ENCODE data around the gene SLC25A15.
A peak's percentile ranks its signal among the peaks of the same experiment; 100 is the strongest.

The SLC25A15 gene

GRCh38 chr13:40789275-40790153, at the start of gene SLC25A15:
Gene SLC25A15 (plus strand): TSS chr13:40789611. CDS start chr13:40793227, 3,616 bp downstream.
- no peak for DNase-seq (ENCODE audit: low read depth)

GRCh38 chr13:40749327-40749726, 40.1 kb upstream of the SLC25A15 start:
- DNase-seq (ENCODE audit: low read depth) = no peak

- no peak for DNase-seq (ENCODE audit: low read depth)
Measured at GRCh38 chr13:40755082-40755700, 34.2 kb upstream of the SLC25A15 start.

- DNase-seq (ENCODE audit: low read depth) = no peak
Measured at GRCh38 chr13:40756042-40756441, 33.4 kb upstream of the SLC25A15 start.

- DNase-seq (ENCODE audit: low read depth) = no peak
Measured at GRCh38 chr13:40758811-40759210, 30.6 kb upstream of the SLC25A15 start.

- DNase-seq (ENCODE audit: low read depth) = no peak
Measured at GRCh38 chr13:40762849-40763248, 26.6 kb upstream of the SLC25A15 start.

- DNase-seq (ENCODE audit: low read depth) = no peak
Measured at GRCh38 chr13:40764587-40765403, 24.6 kb upstream of the SLC25A15 start.

- no peak for DNase-seq (ENCODE audit: low read depth)
Measured at GRCh38 chr13:40765602-40766001, 23.8 kb upstream of the SLC25A15 start.

- DNase-seq (ENCODE audit: low read depth) = no peak
Measured at GRCh38 chr13:40769970-40770369, 19.4 kb upstream of the SLC25A15 start.

- no peak for DNase-seq (ENCODE audit: low read depth)
Measured at GRCh38 chr13:40770609-40770933, 18.8 kb upstream of the SLC25A15 start.

- DNase-seq (ENCODE audit: low read depth) = peak; percentile 82
Measured at GRCh38 chr13:40770934-40771618, 18.3 kb upstream of the SLC25A15 start, which contains the start of gene MRPS31. Gene MRPS31 (minus strand): TSS chr13:40771190. CDS start chr13:40771136, 54 bp downstream.

- no peak for DNase-seq (ENCODE audit: low read depth)
Measured at GRCh38 chr13:40772765-40773473, 16.5 kb upstream of the SLC25A15 start.

GRCh38 chr13:40774672-40775071, 14.7 kb upstream of the SLC25A15 start:
- no peak for DNase-seq (ENCODE audit: low read depth)

GRCh38 chr13:40776232-40776631, 13.2 kb upstream of the SLC25A15 start:
- DNase-seq (ENCODE audit: low read depth) = no peak

- no peak for DNase-seq (ENCODE audit: low read depth)
Measured at GRCh38 chr13:40776681-40777165, 12.7 kb upstream of the SLC25A15 start.

- DNase-seq (ENCODE audit: low read depth) = no peak
Measured at GRCh38 chr13:40777166-40777808, 12.1 kb upstream of the SLC25A15 start.

- DNase-seq (ENCODE audit: low read depth) = no peak
Measured at GRCh38 chr13:40777809-40778175, 11.6 kb upstream of the SLC25A15 start.

- DNase-seq (ENCODE audit: low read depth) = no peak
Measured at GRCh38 chr13:40779049-40779448, 10.4 kb upstream of the SLC25A15 start.

GRCh38 chr13:40779796-40780285, 9.6 kb upstream of the SLC25A15 start:
- DNase-seq (ENCODE audit: low read depth) = no peak

GRCh38 chr13:40780822-40781401, 8.5 kb upstream of the SLC25A15 start:
- DNase-seq (ENCODE audit: low read depth) = no peak
